Jurkat, Clone E6-1 (cell line): ENCODE measurements around the gene HERC4.
"Not testable (repeated sequence)": the region's sequence is repeated elsewhere in the genome, so short reads cannot be mapped to it uniquely, and the experiment has no call there.

ENCODE experiments used
- DNase-seq: peaks from one replicate; pipeline ENCODE4 v3.0.0-alpha.2; 2011; ENCODE audit warnings: low read depth, low spot score
- H3K4me3 ChIP-seq: 2 replicates; pipeline ENCODE4 v1.5.1; 2011; ENCODE audit warnings: mild to moderate bottlenecking, low read length, control low read depth, moderate library complexity

The HERC4 gene

GRCh38 chr10:67978749-67979148 lies 96.3 kb downstream of the HERC4 start:
- no peak for DNase-seq
- no peak overlapping the region for H3K4me3 ChIP-seq

GRCh38 chr10:67977251-67977650 lies 97.8 kb downstream of the HERC4 start:
- no peak overlapping the region for H3K4me3 ChIP-seq
- DNase-seq = no peak

GRCh38 chr10:67976292-67977245 lies 98.5 kb downstream of the HERC4 start:
- no peak overlapping the region for H3K4me3 ChIP-seq
- no peak for DNase-seq

- DNase-seq = no peak
- H3K4me3 ChIP-seq = no peak overlapping the region
These were observed 99.2 kb downstream of the HERC4 start for GRCh38 chr10:67975871-67976270.

GRCh38 chr10:67971311-67971710 lies 103.8 kb downstream of the HERC4 start:
- H3K4me3 ChIP-seq = no peak overlapping the region
- no peak for DNase-seq

- DNase-seq = no peak
- no peak overlapping the region for H3K4me3 ChIP-seq
These were observed 105.2 kb downstream of the HERC4 start for GRCh38 chr10:67969875-67970274.

- not testable (repeated sequence) for H3K4me3 ChIP-seq, DNase-seq
These were observed 109.0 kb downstream of the HERC4 start for GRCh38 chr10:67966035-67966434.

- no peak for DNase-seq
- no peak overlapping the region for H3K4me3 ChIP-seq
These were observed 109.6 kb downstream of the HERC4 start for GRCh38 chr10:67965456-67965855.

GRCh38 chr10:67959839-67960476 lies 115.1 kb downstream of the HERC4 start:
- no peak for DNase-seq
- no peak overlapping the region for H3K4me3 ChIP-seq

- no peak overlapping the region for H3K4me3 ChIP-seq
- no peak for DNase-seq
These were observed 119.5 kb downstream of the HERC4 start for GRCh38 chr10:67955614-67956013.

- no peak overlapping the region for H3K4me3 ChIP-seq
- no peak for DNase-seq
These were observed 131.2 kb downstream of the HERC4 start for GRCh38 chr10:67943917-67944316.

GRCh38 chr10:67936416-67936815 lies 138.7 kb downstream of the HERC4 start:
- DNase-seq = no peak
- H3K4me3 ChIP-seq = no peak overlapping the region

- no peak overlapping the region for H3K4me3 ChIP-seq
- DNase-seq = no peak
These were observed 139.9 kb downstream of the HERC4 start for GRCh38 chr10:67935223-67935622.

- no peak for DNase-seq
These were observed 140.7 kb downstream of the HERC4 start for GRCh38 chr10:67934336-67934735.

GRCh38 chr10:67933199-67933598 lies 141.9 kb downstream of the HERC4 start:
- H3K4me3 ChIP-seq = no peak overlapping the region
- DNase-seq = no peak

More at GRCh38 chr10:67934336-67934735, 140.7 kb downstream of the HERC4 start:
- no peak overlapping the region for H3K4me3 ChIP-seq

- H3K4me3 ChIP-seq = no peak overlapping the region
- no peak for DNase-seq
These were observed 148.1 kb downstream of the HERC4 start for GRCh38 chr10:67926951-67927350.

GRCh38 chr10:67925449-67926005 lies 149.6 kb downstream of the HERC4 start:
- DNase-seq = no peak
- H3K4me3 ChIP-seq = no peak overlapping the region

- H3K4me3 ChIP-seq = no peak overlapping the region
- DNase-seq = no peak
These were observed 150.9 kb downstream of the HERC4 start for GRCh38 chr10:67924136-67924535.

- no peak overlapping the region for H3K4me3 ChIP-seq
- no peak for DNase-seq
These were observed 151.5 kb downstream of the HERC4 start for GRCh38 chr10:67923551-67923950.

- no peak for DNase-seq
- H3K4me3 ChIP-seq = no peak overlapping the region
These were observed 154.0 kb downstream of the HERC4 start for GRCh38 chr10:67921065-67921464.
